Activated CD8-positive, alpha-beta T cell treated with anti-CD3 and anti-CD28 coated beads for 36 hours (primary cell): ENCODE results near the gene MACROD2. TPM values are rescaled to one million over a fixed set of nuclear protein-coding genes. Genes with fewer than 3 reads are reported as not detected.

Experiments
- ATAC-seq: fragments of 200-7000 bp; cut with Tn5 transposase; one replicate; pipeline ENCODE4 v1.10.0; 2021; ENCODE audit warnings: mild to moderate bottlenecking, moderate library complexity
- CTCF ChIA-PET: fragments of 350-600 bp; sonication (Branson Sonifier 250); formaldehyde crosslinking; loops from one replicate; lab custom pipeline; 2021; ENCODE audit warnings: antibody characterized with exemption; lab: Charles Lee
- POLR2A ChIA-PET: fragments of 350-600 bp; sonication (Branson Sonifier 250); formaldehyde crosslinking; loops from one replicate; lab custom pipeline; 2021; ENCODE audit warnings: antibody characterized with exemption; lab: Charles Lee
- DNase-seq: peaks from one replicate; pipeline ENCODE4 v3.0.0-alpha.2; 2020
- H3K27ac Mint-ChIP-seq: one replicate; pipeline ENCODE4 v1.8.0; 2021; ENCODE audit warnings: mild to moderate bottlenecking, mixed read lengths
- H3K27me3 Mint-ChIP-seq: one replicate; pipeline ENCODE4 v1.8.0; 2021; ENCODE audit warnings: mixed read lengths
- H3K36me3 Mint-ChIP-seq: one replicate; pipeline ENCODE4 v1.8.0; 2021; ENCODE audit warnings: low read depth, mixed read lengths
- H3K4me1 Mint-ChIP-seq: one replicate; pipeline ENCODE4 v1.8.0; 2021; ENCODE audit warnings: low read depth, mixed read lengths
- H3K4me3 Mint-ChIP-seq: one replicate; pipeline ENCODE4 v1.8.0; 2021; ENCODE audit warnings: mild to moderate bottlenecking, moderate library complexity, mixed read lengths
- H3K9me3 Mint-ChIP-seq: one replicate; pipeline ENCODE4 v1.8.0; 2021; ENCODE audit warnings: mixed read lengths
- intact Hi-C: fragments of 100-400 bp; cut with micrococcal nuclease; formaldehyde crosslinking; loops from one replicate; pipeline ENCODE4 v1.10.0; 2022
- total RNA-seq, 2 experiments: library from RNA; stranded (reverse); gene quantifications; one replicate each; pipeline ENCODE4 v1.2.3, GENCODE V29; 2021
- TF ChIP-seq, protein P1 (sequence below): fragments of 200-600 bp; IDR thresholded peaks from one replicate; pipeline ENCODE4 v1.8.0; 2022; ENCODE audit warnings: antibody characterized with exemption, mild to moderate bottlenecking

MACROD2 gene
- total RNA-seq, 2 experiments from 2014 or later: not detected

DNA sequence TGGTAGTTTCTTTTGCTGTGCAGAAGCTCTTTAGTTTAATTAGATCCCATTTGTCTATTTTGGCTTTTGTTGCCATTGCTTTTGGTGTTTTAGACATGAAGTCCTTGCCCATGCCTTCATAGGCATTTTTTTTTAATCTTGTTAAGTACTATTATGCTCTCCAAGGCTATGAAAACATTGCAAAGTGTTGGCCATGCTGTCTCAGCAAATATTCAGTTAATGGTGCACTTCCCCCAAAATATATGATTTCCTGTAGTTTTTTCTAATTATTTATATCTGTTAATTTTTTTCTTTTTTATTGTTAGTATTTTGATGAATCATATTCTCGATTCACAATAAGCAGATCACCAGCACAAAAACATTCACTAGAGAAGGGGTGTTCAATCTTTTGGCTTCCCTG lies 1148.2 kb downstream of the MACROD2 start:
- H3K27me3 Mint-ChIP-seq: no peaks in the 10 kb centered on the region
- H3K36me3 Mint-ChIP-seq: no peaks in the 10 kb centered on the region
- ChIA-PET CTCF (no interaction called here), POLR2A (no interaction called here)
- ATAC-seq (no peak), DNase-seq (no peak)
- H3K4me1 Mint-ChIP-seq: no peaks in the 10 kb centered on the region
- H3K27ac Mint-ChIP-seq: no peak overlapping the region
- H3K9me3 Mint-ChIP-seq: no peaks in the 10 kb centered on the region
- intact Hi-C loops: no loop called here
- H3K4me3 Mint-ChIP-seq: no peak overlapping the region
- TF ChIP-seq, protein P1, sequence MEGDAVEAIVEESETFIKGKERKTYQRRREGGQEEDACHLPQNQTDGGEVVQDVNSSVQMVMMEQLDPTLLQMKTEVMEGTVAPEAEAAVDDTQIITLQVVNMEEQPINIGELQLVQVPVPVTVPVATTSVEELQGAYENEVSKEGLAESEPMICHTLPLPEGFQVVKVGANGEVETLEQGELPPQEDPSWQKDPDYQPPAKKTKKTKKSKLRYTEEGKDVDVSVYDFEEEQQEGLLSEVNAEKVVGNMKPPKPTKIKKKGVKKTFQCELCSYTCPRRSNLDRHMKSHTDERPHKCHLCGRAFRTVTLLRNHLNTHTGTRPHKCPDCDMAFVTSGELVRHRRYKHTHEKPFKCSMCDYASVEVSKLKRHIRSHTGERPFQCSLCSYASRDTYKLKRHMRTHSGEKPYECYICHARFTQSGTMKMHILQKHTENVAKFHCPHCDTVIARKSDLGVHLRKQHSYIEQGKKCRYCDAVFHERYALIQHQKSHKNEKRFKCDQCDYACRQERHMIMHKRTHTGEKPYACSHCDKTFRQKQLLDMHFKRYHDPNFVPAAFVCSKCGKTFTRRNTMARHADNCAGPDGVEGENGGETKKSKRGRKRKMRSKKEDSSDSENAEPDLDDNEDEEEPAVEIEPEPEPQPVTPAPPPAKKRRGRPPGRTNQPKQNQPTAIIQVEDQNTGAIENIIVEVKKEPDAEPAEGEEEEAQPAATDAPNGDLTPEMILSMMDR: no peak

DNA sequence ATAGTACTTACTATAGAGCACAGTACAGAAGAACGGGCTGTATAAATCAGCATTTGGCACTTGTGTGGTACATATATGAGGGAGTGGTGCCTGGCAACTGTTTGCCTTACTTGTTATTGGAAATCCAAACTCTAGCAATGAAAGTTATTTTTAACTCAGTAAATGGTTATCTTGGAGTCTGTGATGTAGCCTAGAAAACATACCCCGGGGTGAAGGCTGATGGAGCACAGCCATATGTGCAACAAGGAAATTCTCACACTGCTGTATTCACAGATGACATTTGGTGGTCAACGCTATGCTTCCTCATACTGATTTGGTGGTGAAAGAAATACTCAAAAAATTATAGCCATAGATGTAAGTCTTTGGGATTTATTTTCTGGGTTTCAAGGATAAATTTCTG lies 1149.6 kb downstream of the MACROD2 start:
- intact Hi-C loops: no loop called here
- H3K4me3 Mint-ChIP-seq: no peak overlapping the region

DNA sequence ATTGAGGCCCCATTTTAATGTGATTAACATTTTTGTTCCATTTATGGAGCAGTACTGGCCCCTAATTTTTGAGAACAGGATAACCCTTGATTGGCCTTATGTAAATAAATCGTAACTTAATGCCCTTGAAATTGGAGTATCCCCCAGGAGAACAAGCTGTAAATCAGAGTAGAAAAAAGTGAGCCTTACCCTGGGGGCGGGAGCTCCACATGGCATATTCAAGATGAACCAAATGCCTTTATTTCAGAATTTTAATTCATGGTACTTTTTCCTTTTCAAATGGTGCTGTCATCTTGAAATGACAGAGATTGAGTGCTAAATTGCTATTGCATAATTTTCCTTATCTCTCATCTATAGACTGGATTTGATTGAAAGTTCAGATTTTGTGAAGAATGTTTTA lies 1151.6 kb downstream of the MACROD2 start:
- DNase-seq: no peak
- TF ChIP-seq, protein P1: no peak
- Mint-ChIP-seq H3K36me3 (no peaks in the 10 kb centered on the region), H3K27me3 (no peaks in the 10 kb centered on the region), H3K27ac (no peak overlapping the region), H3K4me3 (no peak overlapping the region), H3K9me3 (peaks cover 8% of the 10 kb centered on the region), H3K4me1 (no peaks in the 10 kb centered on the region)
- CTCF ChIA-PET: interaction anchor here (1.1 kb wide), 1 partner anchor 75 kb away, joined by 3 read pairs; no protein-coding TSS in a partner anchor
- POLR2A ChIA-PET: no interaction called here
- ATAC-seq: no peak
- intact Hi-C loops: no loop called here

More for the DNA sequence above, 1149.6 kb downstream of the MACROD2 start:
- no peak overlapping the region for H3K27ac Mint-ChIP-seq
- TF ChIP-seq, protein P1: no peak
- no peaks in the 10 kb centered on the region for H3K36me3 Mint-ChIP-seq
- CTCF ChIA-PET: no interaction called here
- ATAC-seq (no peak), DNase-seq (no peak)
- H3K4me1 Mint-ChIP-seq: no peaks in the 10 kb centered on the region
- POLR2A ChIA-PET: no interaction called here
- H3K27me3 Mint-ChIP-seq: no peaks in the 10 kb centered on the region
- H3K9me3 Mint-ChIP-seq: no peaks in the 10 kb centered on the region

DNA sequence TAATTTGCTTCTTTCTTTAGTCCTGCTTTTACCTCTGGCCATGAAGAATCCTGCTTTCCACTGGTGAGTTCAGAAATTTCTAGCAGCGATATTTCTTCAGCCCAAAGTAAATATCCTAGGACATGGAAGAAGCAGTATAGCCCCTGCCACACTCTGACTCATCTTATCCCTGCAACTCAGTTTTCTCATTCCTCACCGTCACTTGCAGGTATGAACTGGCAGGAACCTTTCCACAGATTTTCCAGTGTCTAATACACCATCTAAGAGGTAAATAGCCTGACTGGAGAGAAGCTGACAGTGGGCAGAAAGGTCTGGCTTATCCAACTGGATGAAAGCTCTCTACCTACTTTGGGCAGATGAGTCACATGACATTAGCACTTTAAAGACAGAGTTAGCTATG lies 1158.8 kb downstream of the MACROD2 start:
- ChIA-PET POLR2A (no interaction called here), CTCF (no interaction called here)
- Mint-ChIP-seq H3K4me3 (no peak overlapping the region), H3K9me3 (peaks cover 12% of the 10 kb centered on the region), H3K27me3 (no peaks in the 10 kb centered on the region), H3K27ac (no peak overlapping the region), H3K36me3 (no peaks in the 10 kb centered on the region), H3K4me1 (peaks cover 11% of the 10 kb centered on the region)
- no peak for DNase-seq
- ATAC-seq: no peak
- intact Hi-C loops: no loop called here
- TF ChIP-seq, protein P1: no peak

DNA sequence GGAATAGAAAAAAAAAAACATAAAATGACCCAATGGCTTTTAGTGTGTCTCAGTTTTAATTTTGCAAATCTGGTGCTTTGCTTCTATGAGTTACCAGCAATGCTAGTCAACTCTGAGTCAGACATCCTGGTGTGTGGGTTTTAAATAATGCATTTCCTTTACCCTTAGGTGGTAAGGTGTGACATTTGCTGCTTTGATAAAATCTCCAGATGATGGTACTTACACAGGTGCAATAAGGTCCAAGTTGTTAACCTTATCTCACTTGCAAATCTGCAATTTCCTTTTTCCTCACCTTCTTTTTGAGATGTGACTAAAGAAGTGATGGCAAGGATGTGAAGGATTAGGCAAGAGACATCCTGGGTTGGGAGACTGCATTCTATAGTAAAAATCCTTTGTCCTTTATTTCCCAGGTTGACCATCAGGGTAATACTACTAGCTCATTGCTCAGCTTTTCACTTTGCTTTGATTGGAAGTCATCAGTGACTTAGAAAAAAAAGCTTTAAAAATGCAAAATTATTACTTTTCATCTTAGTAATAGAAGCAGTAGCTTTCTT lies 1160.6 kb downstream of the MACROD2 start:
- DNase-seq: no peak
- intact Hi-C loops: no loop called here
- Mint-ChIP-seq H3K4me3 (no peak overlapping the region), H3K27me3 (no peaks in the 10 kb centered on the region), H3K27ac (no peak overlapping the region), H3K9me3 (peaks cover 11% of the 10 kb centered on the region), H3K36me3 (no peaks in the 10 kb centered on the region), H3K4me1 (peaks cover 11% of the 10 kb centered on the region)
- ATAC-seq: peak; percentile 70
- POLR2A ChIA-PET: no interaction called here
- CTCF ChIA-PET: no interaction called here
- TF ChIP-seq, protein P1: no peak
